Measurements from ENCODE around the gene CELF2.

- TF ChIP-seq, protein P1, sequence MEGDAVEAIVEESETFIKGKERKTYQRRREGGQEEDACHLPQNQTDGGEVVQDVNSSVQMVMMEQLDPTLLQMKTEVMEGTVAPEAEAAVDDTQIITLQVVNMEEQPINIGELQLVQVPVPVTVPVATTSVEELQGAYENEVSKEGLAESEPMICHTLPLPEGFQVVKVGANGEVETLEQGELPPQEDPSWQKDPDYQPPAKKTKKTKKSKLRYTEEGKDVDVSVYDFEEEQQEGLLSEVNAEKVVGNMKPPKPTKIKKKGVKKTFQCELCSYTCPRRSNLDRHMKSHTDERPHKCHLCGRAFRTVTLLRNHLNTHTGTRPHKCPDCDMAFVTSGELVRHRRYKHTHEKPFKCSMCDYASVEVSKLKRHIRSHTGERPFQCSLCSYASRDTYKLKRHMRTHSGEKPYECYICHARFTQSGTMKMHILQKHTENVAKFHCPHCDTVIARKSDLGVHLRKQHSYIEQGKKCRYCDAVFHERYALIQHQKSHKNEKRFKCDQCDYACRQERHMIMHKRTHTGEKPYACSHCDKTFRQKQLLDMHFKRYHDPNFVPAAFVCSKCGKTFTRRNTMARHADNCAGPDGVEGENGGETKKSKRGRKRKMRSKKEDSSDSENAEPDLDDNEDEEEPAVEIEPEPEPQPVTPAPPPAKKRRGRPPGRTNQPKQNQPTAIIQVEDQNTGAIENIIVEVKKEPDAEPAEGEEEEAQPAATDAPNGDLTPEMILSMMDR (IDR thresholded peaks at IDR 0.05) = no peak
- TF ChIP-seq POLR2AphosphoS5 (IDR thresholded peaks at IDR 0.05) = no peak
- TF ChIP-seq POLR2A (IDR thresholded peaks at IDR 0.05) = no peak
Measured at GRCh38 chr10:11098666-11099065, 81.0 kb downstream of the CELF2 start.
